HG02798 (cell line): ENCODE data around the gene IRX6.

Experiments used
- ATAC-seq: cut with Tn5 transposase; IDR thresholded peaks from one replicate; pipeline ENCODE4 v1.9.1; 2021; ENCODE audit warnings: mild to moderate bottlenecking; ENCODE audit not compliant: unreplicated experiment, poor library complexity

The IRX6 gene

GRCh38 chr16:55323637-55324271 lies at the start of gene IRX6:
Gene IRX6 (plus strand): TSS chr16:55324203. CDS start chr16:55325092, 889 bp downstream.
- no peak for ATAC-seq

DNA sequence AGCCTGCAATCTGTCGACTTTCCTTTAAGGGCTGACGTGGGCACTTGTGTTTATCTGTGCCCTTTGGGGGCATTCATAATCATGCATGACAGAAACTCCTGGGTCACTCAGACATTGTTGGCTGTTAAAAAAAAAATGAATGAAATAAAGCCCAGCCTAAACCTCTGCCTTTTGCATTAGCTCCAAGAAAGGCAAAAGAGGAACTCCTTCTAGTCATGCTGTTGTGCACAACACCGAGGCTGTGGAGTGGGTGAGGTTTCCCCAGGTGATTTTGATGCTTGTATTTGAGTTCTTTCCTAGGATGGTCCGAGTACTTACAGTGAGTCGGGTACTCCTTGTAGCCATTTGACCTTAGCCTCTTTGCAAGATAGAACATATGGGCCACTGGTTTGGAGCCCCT lies 49.6 kb upstream of the IRX6 start:
- ATAC-seq, result no peak

GRCh38 chr16:55275167-55275566 lies 48.8 kb upstream of the IRX6 start:
- ATAC-seq, result no peak

DNA sequence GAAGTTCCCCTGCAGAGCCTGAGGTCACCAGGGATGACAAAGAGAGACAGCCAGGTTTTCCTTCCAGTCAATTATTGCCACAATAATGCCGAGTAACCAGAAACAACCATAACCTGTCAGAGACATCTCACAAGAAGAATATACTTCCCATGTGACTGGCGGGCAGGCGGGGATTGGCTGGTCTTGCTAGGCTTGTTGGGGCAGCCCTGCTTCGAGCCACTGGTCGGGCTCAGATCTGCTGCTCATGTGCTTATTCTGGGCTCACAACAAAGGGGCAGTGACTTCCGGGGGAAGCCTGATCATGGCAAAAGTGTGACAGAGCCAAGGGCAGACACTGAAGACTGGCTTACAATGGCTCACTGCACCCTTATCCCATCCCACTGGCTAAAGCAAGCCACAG lies 48.1 kb upstream of the IRX6 start:
- ATAC-seq, result no peak

DNA sequence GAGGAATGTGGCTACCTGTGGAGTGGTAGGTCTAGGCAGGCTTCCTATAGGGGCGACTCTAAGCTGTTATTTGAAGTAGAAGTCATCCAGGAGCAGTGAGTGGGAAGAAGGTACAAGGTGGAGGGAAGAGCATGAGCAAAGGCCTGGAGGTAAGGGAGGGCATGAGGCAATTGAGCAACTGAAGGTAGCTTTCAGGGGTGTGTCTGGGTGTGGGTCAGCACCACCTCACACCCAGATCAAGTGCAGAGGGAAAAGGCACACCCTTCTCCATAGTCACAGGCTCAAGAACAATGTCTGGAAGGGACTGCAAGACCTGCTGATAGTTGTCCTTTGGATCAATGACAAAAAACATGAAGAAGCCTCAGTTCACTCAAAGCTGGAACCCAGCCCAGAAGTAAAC lies 46.5 kb upstream of the IRX6 start:
- ATAC-seq, result no peak

DNA sequence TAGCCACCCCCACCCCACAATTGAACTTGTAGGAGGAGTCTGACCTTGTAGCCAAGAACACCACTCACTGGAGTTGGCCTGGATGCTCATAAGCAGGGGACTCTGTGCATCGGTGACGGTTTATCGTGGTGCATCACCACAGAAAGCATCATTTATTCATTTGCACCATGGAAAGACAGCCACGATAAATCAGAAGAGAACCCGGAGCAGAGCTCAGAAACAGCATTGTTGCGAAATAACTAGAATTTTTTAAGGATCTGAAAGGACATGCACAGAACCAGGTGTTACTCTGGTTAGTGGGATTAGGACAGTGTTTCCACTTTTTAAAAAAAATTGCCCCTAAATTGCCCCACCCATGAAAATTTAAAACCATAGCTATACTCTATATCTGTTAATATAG lies 44.4 kb upstream of the IRX6 start:
- ATAC-seq, result no peak

- ATAC-seq, result no peak
These were observed 43.4 kb upstream of the IRX6 start for GRCh38 chr16:55280587-55280986.

- ATAC-seq, result no peak
These were observed 41.6 kb upstream of the IRX6 start for GRCh38 chr16:55282441-55282840.

- no peak for ATAC-seq
These were observed 39.9 kb upstream of the IRX6 start for GRCh38 chr16:55283812-55284717.

GRCh38 chr16:55284718-55285099 lies 39.3 kb upstream of the IRX6 start:
- no peak for ATAC-seq

DNA sequence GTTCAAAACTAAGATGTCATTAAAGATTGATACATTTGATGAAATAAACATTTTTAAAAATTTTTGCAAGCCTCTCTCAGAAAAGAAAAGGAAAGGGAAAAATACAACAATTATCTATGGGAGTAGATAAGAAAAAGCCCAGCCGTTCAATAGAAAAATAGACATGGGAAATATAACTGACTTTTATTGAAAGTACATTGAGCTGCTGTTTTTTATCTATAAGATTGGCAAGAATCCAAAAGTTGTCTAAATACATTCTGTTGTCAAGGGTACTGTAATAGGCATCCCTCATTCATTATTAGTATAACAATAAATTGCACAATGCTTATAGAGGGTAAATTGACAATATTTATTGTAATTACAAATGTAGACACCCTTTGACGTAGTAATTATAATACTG lies 38.4 kb upstream of the IRX6 start:
- no peak for ATAC-seq

GRCh38 chr16:55289353-55289752 lies 34.6 kb upstream of the IRX6 start:
- no peak for ATAC-seq

DNA sequence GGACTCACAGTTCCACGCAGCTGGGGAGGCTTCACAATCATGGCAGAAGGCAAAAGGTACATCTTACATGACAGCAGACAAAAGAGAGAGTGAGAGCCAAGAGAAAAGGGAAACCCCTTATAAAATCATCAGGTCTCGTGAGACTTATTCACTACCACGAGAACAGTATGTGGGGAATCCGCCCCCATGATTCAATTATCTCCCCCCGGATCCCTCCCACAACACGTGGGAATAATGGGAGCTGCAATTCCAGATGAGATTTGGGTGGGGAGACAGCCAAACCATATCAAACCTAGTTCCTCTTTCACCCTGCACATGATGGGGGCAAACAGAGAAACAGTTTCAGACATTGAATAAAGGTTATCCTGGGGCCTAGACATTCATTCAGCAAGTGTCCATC lies 32.2 kb upstream of the IRX6 start:
- no peak for ATAC-seq

DNA sequence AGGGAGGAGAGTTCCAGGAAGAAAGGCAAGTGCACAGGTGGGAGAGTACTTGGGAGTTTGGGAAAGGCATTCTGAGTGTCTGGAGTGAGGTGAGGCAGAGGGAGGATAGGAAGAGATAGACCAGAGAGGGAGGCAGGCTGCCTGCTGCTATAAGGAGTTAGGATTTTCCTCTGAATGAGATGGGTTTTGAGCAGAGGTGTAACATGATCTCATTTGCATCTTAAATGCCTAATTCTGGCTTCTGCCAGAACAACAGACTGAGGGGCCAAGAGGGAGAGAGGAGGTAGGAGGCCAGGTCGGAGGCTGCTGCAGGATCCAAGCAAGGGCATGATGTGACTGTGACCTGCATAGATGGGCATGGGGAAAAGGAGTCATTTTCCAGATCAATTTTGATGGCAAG lies 31.5 kb upstream of the IRX6 start:
- no peak for ATAC-seq

DNA sequence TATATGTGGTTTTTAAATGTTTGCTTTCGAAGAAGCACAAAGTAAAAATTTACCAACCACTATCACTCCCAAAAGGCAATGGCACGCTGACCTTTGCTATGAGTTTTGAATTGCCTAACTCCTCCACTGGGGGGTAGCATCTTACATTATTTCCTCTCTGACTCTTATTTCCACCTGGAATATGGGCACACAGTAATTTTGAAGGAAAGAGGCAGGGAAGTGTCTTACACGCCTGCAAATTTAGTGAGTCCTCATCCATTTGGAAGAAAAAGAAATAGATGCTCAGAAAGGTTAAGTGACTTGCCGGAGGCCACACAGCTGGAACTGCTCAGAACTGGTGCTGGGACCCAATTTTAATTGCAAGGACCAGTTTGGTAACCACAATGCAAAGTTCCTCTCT lies 29.9 kb upstream of the IRX6 start:
- ATAC-seq, result no peak

DNA sequence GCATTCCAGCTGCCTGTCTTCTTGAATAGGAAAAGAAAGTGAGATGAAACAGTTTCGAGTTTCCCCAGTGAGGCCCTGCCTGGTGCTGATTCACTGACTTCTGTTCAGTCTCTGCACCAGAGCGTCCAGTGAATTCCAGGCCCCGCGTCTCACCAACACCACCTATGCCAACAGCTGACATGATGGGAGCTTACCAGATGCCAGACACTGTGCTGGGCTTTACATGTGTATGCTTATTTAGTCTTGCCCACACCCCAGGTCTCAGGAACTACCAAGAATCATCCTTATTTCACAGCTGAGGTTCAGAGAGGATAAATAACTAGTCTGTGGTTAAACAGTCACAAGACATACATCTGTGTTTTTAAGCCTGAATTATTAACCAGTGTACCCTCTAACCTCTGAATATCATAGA lies 29.1 kb upstream of the IRX6 start:
- no peak for ATAC-seq

DNA sequence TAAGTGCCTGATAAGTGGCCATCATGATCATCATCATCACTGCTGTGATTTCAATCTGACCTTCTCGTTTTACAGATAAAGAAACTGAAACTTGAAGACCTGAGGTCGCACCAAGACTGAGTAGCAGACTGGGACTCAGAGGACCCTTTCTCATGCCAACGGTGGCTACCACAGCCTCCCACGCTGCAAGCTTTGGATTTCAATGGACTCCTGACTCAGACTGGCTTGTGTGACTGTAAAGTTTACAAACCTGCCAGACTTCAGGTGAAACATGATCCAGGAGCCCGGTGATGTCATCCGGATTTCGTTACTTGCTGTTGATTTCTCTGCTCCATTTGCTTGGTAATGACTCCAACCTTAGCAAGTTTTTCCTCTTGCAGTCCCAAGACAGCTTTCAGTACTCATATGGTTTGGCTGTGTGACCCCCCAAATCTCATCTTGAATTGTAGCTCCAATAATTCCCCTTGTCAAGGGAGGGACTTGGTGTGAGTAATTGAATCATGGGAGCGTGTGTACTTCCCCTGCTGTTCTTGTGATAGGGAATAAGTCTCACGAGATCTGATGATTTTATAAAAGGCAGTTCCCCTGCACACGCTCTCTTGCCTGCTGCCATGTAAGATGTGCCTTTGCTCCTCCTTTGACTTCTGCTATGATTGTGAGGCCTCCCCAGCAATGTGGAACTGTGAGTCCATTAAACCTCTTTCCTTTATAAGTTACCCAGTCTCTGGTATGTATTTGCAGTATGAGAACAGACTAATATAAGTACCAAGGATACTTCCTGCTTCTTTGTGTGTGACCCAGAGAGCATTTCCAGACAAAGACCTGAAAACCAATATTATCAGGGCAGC lies 26.7 kb upstream of the IRX6 start:
- peak; percentile 39 for ATAC-seq

- ATAC-seq, result no peak
These were observed 26.0 kb upstream of the IRX6 start for GRCh38 chr16:55297910-55298479.

DNA sequence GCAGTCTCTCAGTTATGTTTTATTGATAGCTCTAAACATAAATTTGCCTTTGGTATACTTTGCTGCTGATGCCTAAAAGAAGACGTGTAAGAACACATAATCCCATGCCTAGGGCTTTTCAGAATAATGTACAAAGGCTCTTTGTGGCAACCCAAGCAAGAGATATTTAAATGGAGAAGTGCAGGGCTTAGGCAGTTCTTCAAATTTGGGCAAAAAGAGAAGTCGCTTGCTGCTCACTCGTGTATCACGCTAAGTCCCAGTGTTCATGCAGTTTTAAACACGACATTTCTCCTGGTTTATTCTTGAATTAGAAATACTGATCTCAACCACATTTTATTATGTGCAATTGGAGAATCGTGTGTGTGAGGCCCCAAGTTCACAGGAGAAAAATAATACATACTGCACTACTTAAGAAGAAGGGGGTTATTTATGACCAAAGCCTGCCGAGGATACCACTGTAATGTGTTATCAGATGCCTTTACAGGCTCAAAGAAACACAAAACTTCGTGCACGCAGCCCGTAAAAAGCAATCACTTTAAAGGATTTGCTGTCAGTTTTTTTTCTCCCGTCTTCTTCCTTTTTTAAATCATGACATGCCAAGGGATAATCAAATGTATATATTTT lies 22.5 kb upstream of the IRX6 start:
- ATAC-seq, result no peak

DNA sequence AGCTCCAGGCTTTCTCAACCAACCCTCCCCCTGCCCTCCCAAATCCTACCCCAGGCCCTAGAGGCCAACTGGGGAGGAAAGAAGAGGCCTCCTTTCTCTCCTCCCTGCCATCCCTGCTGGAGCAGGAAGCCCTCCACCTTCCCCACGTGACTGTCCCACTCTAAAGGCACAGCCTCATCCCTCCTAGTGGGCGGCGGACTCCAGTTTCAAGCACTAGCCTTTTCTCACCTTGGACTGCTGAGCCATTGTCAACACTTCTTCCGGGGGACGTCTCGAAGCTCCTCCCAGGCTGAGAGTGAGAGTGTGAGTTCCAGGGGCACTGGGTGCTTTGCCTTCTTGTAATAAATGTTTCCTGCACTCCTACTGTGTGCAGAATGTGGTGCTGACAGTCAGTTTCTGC lies 21.4 kb upstream of the IRX6 start:
- ATAC-seq, result no peak
